Ascending aorta (tissue), 2 donors: ENCODE data around the gene GOLGA6B. TPM values are rescaled to one million over a fixed set of nuclear protein-coding genes. Genes with fewer than 3 reads are reported as not detected.

ENCODE experiments used
- DNase-seq, 2 donors: peaks; one replicate each; pipeline ENCODE4 v3.0.0-alpha.2; 2019; ENCODE audit warnings: low spot score in 2 of 2
- H3K27ac ChIP-seq, 2 donors: fragments of 200-600 bp; sonication (generic); one replicate each; pipeline ENCODE4 v1.5.1; 2016 to 2017; ENCODE audit warnings: mild to moderate bottlenecking in 1 of 2
- H3K27me3 ChIP-seq: fragments of 200-600 bp; sonication (generic); one replicate; pipeline ENCODE4 v1.5.1; 2017
- H3K36me3 ChIP-seq, 2 donors: fragments of 200-600 bp; sonication (generic); one replicate each; pipeline ENCODE4 v1.5.1; 2016
- H3K4me1 ChIP-seq, 2 donors: fragments of 200-600 bp; sonication (generic); one replicate each; pipeline ENCODE4 v1.5.1; 2016 to 2017; ENCODE audit warnings: mild to moderate bottlenecking in 1 of 2
- H3K4me3 ChIP-seq, 2 donors: fragments of 200-600 bp; sonication (generic); one replicate each; pipeline ENCODE4 v1.5.1; 2016 to 2017; ENCODE audit warnings: mild to moderate bottlenecking in 1 of 2
- H3K9me3 ChIP-seq, 2 donors: fragments of 200-600 bp; sonication (generic); one replicate each; pipeline ENCODE4 v1.5.1; 2016
- intact Hi-C: fragments of 100-400 bp; cut with DNase I; formaldehyde crosslinking; loops from one replicate; pipeline ENCODE4 v1.15.1; 2023
- total RNA-seq: library from RNA; depleted of rRNA; stranded (reverse); fragments of >200 nt; gene quantifications from one replicate; pipeline ENCODE4 v1.1.0, GENCODE V29; 2016
- TF ChIP-seq, protein P1 (sequence below), 3 experiments: fragments of 200-600 bp in 2 of 3; fragments of 450-650 bp in 1 of 3; sonication (generic) in 2 of 3; IDR thresholded peaks; one replicate each; pipeline ENCODE4 v1.5.1; 2016 to 2019; ENCODE audit warnings: antibody characterized with exemption in 3 of 3, mild to moderate bottlenecking in 1 of 3, moderate library complexity in 1 of 3

Gene GOLGA6B
- total RNA-seq, 1 donor from 2014 or later = not detected

DNA sequence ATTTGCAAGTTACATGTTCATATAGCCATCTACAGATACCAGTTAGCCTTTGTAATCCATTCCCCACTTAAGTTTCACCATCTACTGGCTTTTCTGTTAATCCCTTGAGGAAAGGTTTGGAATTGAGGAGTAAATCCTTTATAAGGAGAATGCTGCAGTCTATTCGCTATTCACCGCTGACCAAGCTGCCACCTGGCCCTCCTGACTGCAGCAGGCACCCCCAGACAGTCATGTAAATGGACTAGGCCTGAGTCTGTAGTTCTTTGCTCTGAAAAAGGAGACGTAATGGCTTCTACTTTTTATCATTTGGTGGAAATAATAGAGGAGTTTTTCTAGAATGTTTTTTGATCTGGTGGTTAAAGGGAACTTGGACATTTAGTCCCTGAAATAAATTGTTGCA is 28.3 kb downstream of the GOLGA6B start:
- Histone ChIP-seq H3K9me3 (no peaks in the 10 kb centered on the region), H3K27me3 (no peaks in the 10 kb centered on the region), H3K36me3 (no peaks in the 10 kb centered on the region), H3K4me3 (no peak overlapping the region), H3K27ac (no peak overlapping the region), H3K4me1 (peaks cover 0 to 8% of the 10 kb centered on the region in 2 donors)
- intact Hi-C loops = no loop called here
- no peak for DNase-seq
- TF ChIP-seq, protein P1, sequence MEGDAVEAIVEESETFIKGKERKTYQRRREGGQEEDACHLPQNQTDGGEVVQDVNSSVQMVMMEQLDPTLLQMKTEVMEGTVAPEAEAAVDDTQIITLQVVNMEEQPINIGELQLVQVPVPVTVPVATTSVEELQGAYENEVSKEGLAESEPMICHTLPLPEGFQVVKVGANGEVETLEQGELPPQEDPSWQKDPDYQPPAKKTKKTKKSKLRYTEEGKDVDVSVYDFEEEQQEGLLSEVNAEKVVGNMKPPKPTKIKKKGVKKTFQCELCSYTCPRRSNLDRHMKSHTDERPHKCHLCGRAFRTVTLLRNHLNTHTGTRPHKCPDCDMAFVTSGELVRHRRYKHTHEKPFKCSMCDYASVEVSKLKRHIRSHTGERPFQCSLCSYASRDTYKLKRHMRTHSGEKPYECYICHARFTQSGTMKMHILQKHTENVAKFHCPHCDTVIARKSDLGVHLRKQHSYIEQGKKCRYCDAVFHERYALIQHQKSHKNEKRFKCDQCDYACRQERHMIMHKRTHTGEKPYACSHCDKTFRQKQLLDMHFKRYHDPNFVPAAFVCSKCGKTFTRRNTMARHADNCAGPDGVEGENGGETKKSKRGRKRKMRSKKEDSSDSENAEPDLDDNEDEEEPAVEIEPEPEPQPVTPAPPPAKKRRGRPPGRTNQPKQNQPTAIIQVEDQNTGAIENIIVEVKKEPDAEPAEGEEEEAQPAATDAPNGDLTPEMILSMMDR (IDR thresholded peaks at IDR 0.05) = no peak

DNA sequence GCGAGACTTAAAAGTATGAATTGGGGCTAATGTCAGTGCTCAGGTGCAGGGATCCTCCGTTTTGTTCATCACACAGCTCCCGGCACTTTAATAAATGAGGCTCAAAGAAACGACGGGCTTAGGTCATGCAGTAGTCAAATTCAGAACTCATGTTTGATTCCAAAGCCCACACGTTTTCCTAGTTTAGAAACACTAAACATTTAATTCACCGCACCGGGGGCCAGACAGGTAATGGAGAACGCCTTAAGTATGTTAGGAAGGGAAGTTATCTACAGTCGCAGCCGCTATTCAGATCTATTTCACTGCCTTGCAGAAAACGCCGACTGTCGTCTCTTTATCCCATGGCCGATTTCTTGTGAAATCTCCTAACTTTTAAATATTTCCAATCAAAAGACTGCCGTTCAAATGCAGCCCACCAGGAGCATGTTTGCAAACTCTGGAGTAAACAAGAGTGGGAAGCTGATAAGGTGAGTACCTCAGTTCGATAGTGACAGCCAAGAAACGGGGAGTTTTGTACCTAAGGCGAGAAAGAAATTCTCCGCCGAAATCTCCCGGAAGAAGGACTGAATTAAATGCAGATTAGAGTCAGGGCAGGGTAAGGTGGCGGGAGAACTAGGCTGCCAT is 30.9 kb downstream of the GOLGA6B start:
- DNase-seq = no peak
- no peaks in the 10 kb centered on the region for H3K9me3 ChIP-seq
- no peaks in the 10 kb centered on the region for H3K36me3 ChIP-seq
- H3K27ac ChIP-seq = peak overlapping the region; percentile 88 to 92
- TF ChIP-seq, protein P1 (IDR thresholded peaks at IDR 0.05) = no peak
- peaks cover 0 to 8% of the 10 kb centered on the region in 2 donors for H3K4me1 ChIP-seq
- H3K4me3 ChIP-seq = peak overlapping the region; percentile 59 to 77
- intact Hi-C loops = loop anchor here (5.0 kb wide), 1 partner anchor 213 kb away; the partner anchor contains the start of gene ARIH1
- no peaks in the 10 kb centered on the region for H3K27me3 ChIP-seq

DNA sequence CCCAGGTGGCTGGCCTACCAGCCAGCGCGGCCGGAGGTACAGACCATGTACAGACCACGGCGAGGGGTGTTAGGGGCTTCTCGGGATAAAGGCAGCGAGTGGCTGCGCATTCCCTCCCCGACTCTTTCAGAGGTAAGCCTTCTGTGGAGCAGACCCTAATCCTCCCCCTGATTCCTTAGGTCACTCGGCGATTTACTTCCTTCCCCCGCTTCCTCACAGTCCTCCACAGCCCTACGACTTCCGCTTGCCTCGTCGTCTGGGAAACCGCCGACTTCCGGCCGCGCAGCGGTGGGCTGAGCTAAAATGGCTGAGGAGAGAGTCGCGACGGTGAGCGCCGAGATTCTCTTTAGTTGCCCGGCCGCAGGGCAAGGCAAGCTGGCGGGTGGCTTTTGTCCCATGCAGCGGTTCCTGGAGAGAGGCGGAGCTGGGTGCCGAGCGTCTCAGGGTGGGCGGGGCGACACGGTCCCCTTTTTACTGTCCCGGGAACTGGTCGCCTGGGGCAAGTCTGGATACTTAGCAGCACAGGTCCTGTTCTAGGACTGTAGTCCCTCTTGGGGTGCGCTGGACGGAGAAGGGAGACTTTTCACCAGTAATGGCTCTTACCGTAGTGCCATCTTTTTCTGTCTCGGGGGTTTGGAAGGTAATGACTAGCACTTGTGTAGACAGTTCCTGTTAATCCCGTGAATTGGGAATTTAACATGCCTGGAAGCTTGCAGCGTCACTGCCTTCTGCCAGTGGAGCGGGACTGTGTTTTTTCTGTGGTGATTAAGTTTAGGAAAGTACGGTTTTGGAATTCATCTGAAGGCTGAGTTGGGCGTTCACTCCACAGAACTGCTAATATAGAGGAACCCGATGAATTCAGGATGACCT is 31.7 kb downstream of the GOLGA6B start, which contains the start of the genes BBS4 and HIGD2B:
Gene BBS4, plus strand, starts transcription at position 283 of the 870 bp plus-strand sequence. Its CDS starts 21 bp downstream, at position 304.
Gene HIGD2B, minus strand, starts transcription at position 258 of the 870 bp plus-strand sequence. CDS start 9,808 bp downstream, outside the sequence.
- H3K27me3 ChIP-seq = no peaks in the 10 kb centered on the region
- intact Hi-C loops = loop anchor here (2.0 to 5.0 kb wide), 2 partner anchors 99 to 214 kb away; partner anchors contain the start of gene ARIH1
- H3K36me3 ChIP-seq = no peaks in the 10 kb centered on the region
- H3K9me3 ChIP-seq = no peaks in the 10 kb centered on the region
- peak within 1 kb of the TSS; percentile 59 to 77 for H3K4me3 ChIP-seq
- TF ChIP-seq, protein P1 (IDR thresholded peaks at IDR 0.05) = no peak
- H3K27ac ChIP-seq = peak within 1 kb of the TSS; percentile 88 to 92
- DNase-seq = peak; percentile 53 to 94
- peaks cover 0 to 8% of the 10 kb centered on the region in 2 donors for H3K4me1 ChIP-seq

DNA sequence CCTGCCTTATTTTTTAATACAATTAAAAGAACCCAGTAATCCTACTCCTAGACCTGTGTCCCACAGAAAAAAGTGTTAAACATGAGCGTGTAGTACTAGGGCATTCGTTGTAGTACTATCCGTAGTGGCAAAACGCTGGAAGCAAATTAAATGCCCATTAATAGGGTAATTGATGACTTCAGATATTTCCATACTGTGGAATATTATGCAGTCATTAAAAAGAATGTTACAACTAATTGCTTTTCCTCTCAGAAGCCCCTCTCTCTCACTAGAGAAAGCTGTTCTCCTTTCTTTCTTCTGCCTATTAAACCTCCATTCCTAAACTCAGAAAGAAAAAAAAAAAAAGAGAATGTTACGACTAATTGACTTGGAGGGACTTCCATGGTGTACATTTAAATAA is 34.2 kb downstream of the GOLGA6B start:
- TF ChIP-seq, protein P1 (IDR thresholded peaks at IDR 0.05) = no peak
- intact Hi-C loops = loop anchor here (5.0 kb wide), 1 partner anchor 216 kb away; the partner anchor contains the start of gene ARIH1
- H3K27me3 ChIP-seq = no peaks in the 10 kb centered on the region

DNA sequence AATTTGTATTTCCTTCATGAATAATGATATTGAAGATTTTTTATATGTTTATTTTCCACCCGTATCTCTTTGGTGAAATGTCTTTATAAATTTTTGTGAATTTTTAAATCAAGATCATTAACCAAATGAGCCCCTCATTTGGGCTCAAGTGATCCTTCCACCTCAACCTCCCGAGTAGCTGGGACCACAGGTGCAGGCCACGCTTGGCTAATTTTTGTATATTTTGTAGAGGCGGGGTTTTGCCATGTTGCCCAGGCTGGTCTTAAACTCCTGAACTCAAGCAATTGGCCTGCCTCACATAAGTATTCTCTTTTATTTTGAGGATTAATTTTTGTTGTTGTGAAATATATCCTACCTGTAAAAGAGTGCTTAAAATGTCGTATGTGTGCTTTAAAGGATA is 36.4 kb downstream of the GOLGA6B start:
- H3K36me3 ChIP-seq = no peaks in the 10 kb centered on the region
- no peaks in the 10 kb centered on the region for H3K9me3 ChIP-seq
- intact Hi-C loops = no loop called here
- no peaks in the 10 kb centered on the region for H3K27me3 ChIP-seq
- TF ChIP-seq, protein P1 (IDR thresholded peaks at IDR 0.05) = no peak
- no peak overlapping the region for H3K27ac ChIP-seq
- H3K4me1 ChIP-seq = peaks cover 0 to 3% of the 10 kb centered on the region in 2 donors
- DNase-seq = no peak
- no peak overlapping the region for H3K4me3 ChIP-seq

More for the DNA sequence above, 34.2 kb downstream of the GOLGA6B start:
- Histone ChIP-seq H3K9me3 (no peaks in the 10 kb centered on the region), H3K27ac (no peak overlapping the region), H3K36me3 (no peaks in the 10 kb centered on the region), H3K4me3 (no peak overlapping the region), H3K4me1 (peaks cover 0 to 8% of the 10 kb centered on the region in 2 donors)
- DNase-seq = no peak
